Activated CD8-positive, alpha-beta memory T cell treated with anti-CD3 and anti-CD28 coated beads, Interleukin-2, amount 50 U/mL, for 24 hours (primary cell): Measurements from ENCODE around the gene ZNF284.

ENCODE experiments used
- DNase-seq: peaks from one replicate; pipeline ENCODE4 v3.0.0-alpha.2; 2020; ENCODE audit errors: extremely low read depth

ZNF284 gene

GRCh38 chr19:44071824-44072542, at the start of gene ZNF284:
Gene ZNF284, plus strand, starts transcription at chr19:44072159. Its CDS starts 4,231 bp downstream, at chr19:44076390.
- DNase-seq, result peak; percentile 69

DNA sequence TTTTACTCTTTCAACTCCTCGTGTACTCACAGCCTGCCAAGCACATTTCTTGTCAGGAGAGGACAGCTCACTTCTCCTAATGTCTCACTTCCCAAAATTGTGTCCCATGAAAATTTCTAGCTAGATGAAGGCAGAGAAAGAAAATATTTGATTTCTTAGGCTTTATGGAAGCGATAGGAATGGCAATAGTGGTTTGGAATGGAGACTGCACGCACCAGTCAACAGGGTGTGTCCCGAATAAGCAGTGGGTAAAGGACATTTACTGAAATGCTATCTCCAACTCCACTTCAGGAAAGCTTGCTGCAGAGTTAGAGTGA, 47.1 kb upstream of the ZNF284 start:
- no peak for DNase-seq

DNA sequence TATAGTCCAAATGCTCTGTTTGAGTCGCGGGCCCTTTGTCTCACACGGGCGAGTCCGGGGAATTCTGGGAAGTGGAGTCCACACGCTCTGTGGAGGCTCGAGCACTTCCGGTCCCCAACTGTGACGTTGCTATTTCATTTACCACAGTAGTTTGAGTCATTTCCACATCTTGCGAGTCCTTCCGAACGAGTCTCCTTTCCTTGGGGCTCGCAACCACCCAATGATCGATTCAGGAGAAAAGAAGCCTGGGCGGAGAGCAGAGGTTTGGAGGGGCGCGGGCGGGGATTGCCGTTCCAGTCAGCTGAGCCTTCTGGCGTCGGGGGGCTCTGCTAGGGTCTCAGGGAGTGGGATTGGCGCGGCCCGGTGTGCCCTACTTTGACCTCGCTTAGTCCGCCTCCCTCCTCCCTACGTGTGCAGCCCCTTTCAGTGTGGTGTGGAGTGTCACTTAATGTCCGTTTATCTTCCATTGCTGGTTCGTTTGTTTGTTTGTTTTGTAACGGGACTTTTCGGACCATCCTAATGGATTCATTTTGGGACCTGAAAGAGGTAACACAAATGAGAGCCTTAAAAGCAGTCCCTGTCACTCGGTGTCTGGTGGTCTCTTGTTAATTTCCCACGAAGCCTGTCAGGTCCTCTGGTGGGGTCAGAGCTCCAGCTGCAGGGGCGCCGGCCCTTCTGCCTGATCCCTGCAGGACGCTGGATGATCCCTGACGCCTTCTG, 46.6 kb upstream of the ZNF284 start, which contains the start of gene ZNF222:
TSS of gene ZNF222 (plus strand) at position 163 of the 720 bp plus-strand sequence. CDS start at position 221, 58 bp downstream.
- DNase-seq, result peak; percentile 55

DNA sequence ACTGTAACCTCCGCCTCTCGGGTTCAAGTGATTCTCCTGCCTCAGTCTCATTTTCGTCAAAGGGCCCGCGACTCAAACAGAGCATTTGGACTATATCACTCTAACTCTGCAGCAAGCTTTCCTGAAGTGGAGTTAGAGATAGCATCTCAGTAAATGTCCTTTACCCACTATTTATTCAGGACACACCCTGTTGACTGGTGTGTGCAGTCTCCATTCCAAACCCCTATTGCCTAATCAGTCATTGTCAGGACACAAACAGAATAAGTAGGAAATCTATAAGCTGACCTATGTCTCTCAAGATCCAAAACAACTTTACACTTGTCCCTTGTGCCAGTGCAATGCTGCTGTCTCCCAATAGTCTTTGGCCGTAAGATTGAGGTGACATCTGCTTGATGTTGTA, 45.3 kb upstream of the ZNF284 start:
- DNase-seq, result no peak

DNA sequence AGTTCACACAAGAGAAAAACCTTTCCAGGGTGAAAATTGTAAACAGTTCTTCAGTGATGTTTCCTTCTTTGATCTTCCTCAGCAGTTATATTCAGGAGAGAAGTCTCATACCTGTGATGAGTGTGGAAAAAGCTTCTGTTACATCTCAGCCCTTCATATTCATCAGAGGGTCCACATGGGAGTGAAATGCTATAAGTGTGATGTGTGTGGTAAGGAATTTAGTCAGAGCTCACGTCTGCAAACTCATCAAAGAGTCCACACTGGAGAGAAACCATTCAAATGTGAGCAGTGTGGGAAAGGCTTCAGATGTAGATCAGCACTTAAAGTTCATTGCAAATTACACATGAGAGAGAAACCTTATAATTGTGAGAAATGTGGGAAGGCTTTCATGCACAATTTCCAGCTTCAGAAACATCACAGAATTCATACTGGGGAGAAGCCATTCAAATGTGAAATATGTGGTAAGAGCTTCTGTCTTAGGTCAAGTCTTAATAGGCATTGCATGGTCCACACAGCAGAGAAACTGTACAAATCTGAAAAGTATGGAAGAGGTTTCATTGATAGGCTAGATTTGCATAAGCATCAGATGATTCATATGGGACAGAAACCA, 39.9 kb upstream of the ZNF284 start:
- DNase-seq, result no peak

- no peak for DNase-seq
Observed at GRCh38 chr19:44042147-44042546, 29.8 kb upstream of the ZNF284 start.

DNA sequence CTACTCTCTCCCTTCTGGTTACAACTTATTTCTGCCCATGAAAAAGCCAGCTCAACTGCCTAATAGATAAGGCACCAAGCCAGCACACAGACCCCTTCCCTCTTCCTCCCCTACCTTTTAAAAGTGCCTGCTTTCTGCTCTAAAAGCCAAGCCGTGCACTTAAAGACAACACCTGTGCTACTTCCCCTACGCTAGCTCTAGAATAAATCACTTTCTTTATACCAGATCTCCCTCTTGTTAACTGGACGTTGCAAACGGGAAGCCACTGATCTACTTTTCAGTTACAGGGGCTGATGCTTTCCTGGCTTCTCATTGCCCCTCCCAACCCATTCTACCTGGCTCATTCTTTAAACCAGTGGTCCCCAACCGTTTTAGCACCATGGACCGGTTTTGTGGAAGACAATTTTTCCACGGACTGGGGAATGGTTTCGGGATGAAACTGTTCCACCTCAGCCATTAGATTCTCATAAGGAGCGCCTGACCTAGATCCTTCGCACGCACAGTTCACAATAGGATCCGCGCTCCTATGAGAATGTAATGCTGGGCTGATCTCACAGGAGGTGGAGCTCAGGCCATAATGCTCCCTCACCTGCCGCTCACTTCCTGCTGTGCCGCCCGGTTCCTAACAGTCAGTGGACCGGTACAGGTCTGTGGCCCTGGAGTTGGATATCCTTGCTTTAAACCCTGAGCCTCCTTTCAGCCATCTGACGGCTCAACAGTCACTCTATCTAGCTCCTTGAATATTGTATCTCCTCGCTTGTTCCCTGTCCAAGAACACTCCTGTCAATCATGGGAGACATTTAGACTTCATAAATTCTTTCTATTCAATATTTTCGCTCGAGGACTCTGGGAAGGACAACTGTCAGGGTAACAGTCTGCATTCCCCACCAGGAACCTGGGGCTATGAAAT, 21.0 kb upstream of the ZNF284 start:
- DNase-seq, result no peak

DNA sequence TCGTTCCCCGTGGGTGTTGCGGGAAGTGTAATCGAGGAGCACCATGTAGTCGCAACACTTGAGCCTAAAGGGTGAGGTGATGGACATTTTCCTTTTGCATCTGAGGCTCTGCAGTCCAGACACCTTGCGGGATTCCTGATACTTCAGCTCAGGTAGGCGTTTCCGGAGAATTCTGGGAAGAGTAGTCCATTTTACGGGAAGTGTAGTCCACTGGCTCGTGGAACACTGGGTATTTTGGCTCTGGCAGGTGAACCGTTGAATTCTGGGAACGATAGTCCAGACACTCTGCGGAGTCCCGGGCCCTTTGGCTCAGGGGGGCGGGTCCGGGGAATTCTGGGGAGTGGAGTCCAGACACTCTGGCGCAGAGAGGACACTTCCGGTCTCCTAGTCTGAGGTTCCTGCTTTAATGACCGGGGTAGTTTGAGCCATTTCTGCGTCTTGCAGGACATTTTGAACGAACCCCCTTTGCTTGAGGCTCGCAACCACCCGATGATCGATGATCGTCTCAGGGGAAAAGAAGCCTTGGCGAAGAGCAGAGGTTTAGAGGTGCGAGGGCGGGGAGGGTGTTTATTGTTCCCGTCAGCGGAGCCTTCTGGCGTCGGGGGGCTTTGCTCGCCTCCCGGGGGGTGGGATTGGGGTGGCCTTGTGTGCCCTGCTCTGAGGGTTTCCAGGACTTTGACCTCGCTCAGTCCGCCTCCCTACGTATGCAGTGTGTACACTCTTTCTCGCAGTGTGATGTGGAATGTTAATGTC, 20.1 kb upstream of the ZNF284 start, which contains the start of gene ZNF223:
TSS of gene ZNF223 (plus strand) at position 387 of the 753 bp plus-strand sequence. CDS start 3,141 bp downstream, outside the sequence.
- peak; percentile 29 for DNase-seq

DNA sequence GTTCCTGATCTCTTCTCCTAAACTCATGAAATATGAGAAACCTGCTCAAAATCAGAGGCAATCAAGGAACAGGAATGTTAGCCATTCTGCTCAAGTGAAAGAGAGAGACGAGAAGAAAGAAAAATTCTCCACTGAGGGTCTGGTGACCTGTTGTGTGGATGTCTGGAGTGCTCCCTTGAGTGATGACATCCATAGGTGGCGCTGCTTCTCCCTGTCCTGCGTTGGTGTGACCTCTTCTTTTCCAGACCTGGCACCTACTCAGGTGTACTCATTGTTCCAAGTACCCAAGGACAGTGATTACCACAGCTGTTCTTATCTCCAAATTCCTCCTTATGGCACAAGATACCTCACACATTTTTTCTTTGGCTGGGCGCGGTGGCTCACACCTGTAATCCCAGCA, 16.1 kb upstream of the ZNF284 start:
- no peak for DNase-seq

DNA sequence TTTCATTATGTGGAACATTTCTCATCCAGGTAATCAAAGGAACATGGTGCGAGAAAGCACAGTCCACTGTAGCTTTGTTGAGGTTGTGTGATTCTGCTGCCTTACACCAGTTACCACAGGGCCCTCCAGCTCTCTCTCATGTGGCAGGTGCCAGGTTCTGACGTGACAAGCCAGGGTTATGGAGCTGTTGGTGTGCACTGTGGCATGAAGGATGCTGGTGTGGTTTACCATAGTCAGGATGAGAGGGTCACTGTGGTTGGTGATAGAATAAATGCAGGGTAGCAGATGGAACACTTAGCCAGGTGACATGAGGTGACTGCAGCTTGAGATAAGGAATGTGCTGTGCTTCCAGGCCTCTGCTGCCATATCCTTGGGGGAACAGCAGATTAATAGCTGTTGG, 12.7 kb upstream of the ZNF284 start:
- no peak for DNase-seq

- DNase-seq, result no peak
Observed at GRCh38 chr19:44061038-44061437, 10.9 kb upstream of the ZNF284 start.

- no peak for DNase-seq
Observed at GRCh38 chr19:44066305-44066704, 5.7 kb upstream of the ZNF284 start.

DNA sequence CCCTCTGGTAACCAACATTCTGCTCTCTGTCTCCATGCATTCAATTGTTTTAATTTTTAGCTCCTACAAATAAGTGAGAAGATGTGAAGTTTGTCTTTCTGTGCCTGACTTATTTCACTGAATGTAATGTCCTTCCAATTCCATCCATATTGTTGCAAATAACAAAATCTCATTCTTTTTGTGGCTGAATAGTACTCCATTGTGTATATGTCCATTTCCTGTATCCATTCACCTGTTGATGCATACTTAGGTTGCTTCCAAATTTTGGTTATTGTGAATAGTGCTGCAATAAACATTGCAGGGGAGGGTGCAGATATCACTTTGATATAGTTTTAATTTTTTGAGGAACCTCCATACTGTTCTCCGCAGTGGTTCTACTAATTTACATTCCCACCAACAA, 2.5 kb upstream of the ZNF284 start:
- no peak for DNase-seq

GRCh38 chr19:44072543-44073401, 813 bp downstream of the ZNF284 start:
- DNase-seq, result no peak

GRCh38 chr19:44076325-44076724, 4.4 kb downstream of the ZNF284 start:
- no peak for DNase-seq

GRCh38 chr19:44092108-44092507, 20.1 kb downstream of the ZNF284 start:
- no peak for DNase-seq

DNA sequence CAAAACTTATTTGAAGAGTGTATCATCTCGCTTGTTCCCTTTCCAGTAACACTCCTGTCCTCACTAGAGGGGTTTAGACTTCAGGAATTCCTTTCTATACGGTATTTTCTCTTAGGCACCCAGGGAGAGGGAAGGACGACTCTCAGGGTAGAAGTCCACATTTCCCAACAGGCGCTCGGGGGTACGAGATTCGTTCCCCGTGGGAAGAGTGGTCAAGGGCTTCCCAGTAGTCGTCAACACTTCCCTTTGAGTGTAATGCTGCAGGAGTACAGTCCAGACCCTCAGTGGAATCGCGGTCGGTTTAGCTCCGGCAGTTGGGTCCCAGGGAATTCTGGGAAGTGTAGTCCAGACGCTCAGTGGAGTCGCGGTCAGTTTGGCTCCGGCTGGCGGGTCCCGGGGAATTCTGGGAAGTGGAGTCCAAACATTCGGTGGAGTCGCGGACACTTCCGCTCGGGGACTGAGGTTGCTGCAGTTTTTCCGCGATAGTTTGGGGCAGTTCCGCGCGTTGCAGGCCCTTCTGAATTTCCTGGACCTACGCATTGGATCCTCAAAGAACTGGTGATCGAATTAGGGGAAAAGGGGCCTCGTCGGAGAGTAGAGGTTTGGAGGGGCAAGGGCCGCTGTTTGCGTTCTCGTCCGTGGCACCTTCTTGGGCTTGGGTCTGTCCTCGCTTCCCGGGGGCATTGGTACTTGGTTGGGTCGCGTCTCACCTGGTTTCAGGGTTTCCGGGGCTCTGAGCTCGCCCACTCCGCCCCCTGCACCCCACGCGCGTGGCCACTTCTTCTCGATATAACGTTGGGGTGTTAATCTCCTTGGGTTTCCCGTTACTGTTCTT, 22.2 kb downstream of the ZNF284 start, which contains the start of gene ZNF224:
TSS of gene ZNF224 (plus strand) at position 431 of the 835 bp plus-strand sequence. CDS start 3,513 bp downstream, outside the sequence.
- DNase-seq, result peak; percentile 65

DNA sequence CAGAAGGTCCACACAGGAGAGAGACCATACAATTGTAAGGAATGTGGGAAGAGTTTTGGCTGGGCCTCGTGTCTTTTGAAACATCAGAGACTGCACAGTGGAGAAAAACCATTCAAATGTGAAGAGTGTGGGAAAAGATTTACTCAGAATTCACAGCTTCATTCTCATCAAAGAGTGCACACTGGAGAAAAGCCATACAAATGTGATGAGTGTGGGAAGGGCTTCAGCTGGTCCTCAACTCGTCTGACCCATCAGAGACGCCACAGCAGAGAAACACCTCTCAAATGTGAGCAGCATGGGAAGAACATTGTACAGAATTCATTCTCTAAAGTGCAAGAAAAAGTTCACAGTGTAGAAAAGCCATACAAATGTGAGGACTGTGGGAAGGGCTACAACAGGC, 35.8 kb downstream of the ZNF284 start:
- DNase-seq, result no peak

GRCh38 chr19:44109458-44109857, 37.5 kb downstream of the ZNF284 start:
- DNase-seq, result no peak
